Thyroid gland (tissue), 4 donors: ENCODE measurements around the gene L3MBTL2. TPM values are rescaled to one million over a fixed set of nuclear protein-coding genes. Genes with fewer than 3 reads are reported as not detected.

Experiments used
- DNase-seq, 2 donors: peaks; one replicate each; pipeline ENCODE4 v3.0.0-alpha.2; 2019
- H3K27ac ChIP-seq, 3 donors: fragments of 200-600 bp; sonication (generic); 1 replicate in 2 of 3; 2 replicates in 1 of 3; pipeline ENCODE4 v1.5.1; 2016 to 2019; ENCODE audit warnings: mild to moderate bottlenecking in 1 of 3, moderate library complexity in 1 of 3
- H3K27me3 ChIP-seq: fragments of 200-600 bp; sonication (generic); one replicate; pipeline ENCODE4 v1.5.1; 2019
- H3K36me3 ChIP-seq, 2 donors: fragments of 200-600 bp; sonication (generic); one replicate each; pipeline ENCODE4 v1.5.1; 2016 to 2019
- H3K4me1 ChIP-seq, 2 donors: fragments of 200-600 bp; sonication (generic); one replicate each; pipeline ENCODE4 v1.5.1; 2017 to 2019
- H3K4me3 ChIP-seq, 3 donors: fragments of 200-600 bp; sonication (generic); replicated peaks in 1 of 3; 1 replicate in 2 of 3; 2 replicates in 1 of 3; pipeline ENCODE4 v1.5.1; 2016; ENCODE audit warnings: mild to moderate bottlenecking in 1 of 3
- H3K9me3 ChIP-seq: fragments of 200-600 bp; sonication (generic); one replicate; pipeline ENCODE4 v1.5.1; 2017
- POLR2A ChIP-seq, 2 donors: fragments of 450-650 bp; IDR thresholded peaks; one replicate each; pipeline ENCODE4 v1.6.1; 2017; ENCODE audit warnings: antibody characterized with exemption in 2 of 2, mild to moderate bottlenecking in 2 of 2, moderate library complexity in 1 of 2
- whole genome bisulfite sequencing, 2 donors: methylation state at CpG; one replicate each; pipeline ENCODE4 v1.1.5; 2017; 5-methylcytosine and 5-hydroxymethylcytosine counted together
- intact Hi-C: fragments of 100-400 bp; cut with DNase I; formaldehyde crosslinking; loops from one replicate; pipeline ENCODE4 v1.15.1; 2023
- total RNA-seq, 4 donors: library from RNA; depleted of rRNA; stranded (reverse); fragments of >200 nt; gene quantifications; one replicate each; pipeline ENCODE4 v1.2.3, GENCODE V29; 2016
- TF ChIP-seq, protein P1 (sequence below), 6 experiments: fragments of 200-600 bp in 3 of 6; fragments of 450-650 bp in 3 of 6; sonication (generic) in 3 of 6; IDR thresholded peaks; one replicate each; pipeline ENCODE4 v1.5.1; 2016 to 2019; ENCODE audit warnings: antibody characterized with exemption in 6 of 6, mild to moderate bottlenecking in 2 of 6, inconsistent platforms in 1 of 6, moderate library complexity in 1 of 6

The L3MBTL2 gene
- total RNA-seq, 4 donors from 2014 or later: 17.2 to 29.2 (median 20.7) TPM

DNA sequence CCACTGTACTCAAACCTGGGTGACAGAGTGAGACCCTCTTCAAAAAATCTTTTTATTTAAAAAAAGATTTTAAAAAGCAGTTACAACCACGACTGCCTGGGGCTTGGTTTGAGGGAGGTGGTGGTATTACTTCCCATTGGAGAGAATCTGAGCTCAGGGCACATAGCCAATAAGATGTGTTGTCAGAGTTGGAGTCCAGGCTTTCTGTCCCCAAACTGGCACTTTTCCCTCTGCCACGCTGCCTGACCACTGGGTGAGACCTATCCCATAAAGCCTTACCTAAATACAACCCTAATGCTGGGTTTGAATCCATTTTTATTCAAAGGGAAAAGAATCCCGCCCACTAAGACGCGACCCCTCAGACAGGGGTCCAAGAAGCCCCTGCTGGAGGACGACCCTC, 24.1 kb downstream of the L3MBTL2 start:
- no peaks in the 10 kb centered on the region for H3K9me3 ChIP-seq
- intact Hi-C loops: no loop called here
- no peak overlapping the region for H3K27ac ChIP-seq
- H3K4me3 ChIP-seq: no peak overlapping the region
- no peak for DNase-seq
- peaks cover 29 to 35% of the 10 kb centered on the region in 2 donors for H3K36me3 ChIP-seq
- H3K27me3 ChIP-seq: no peaks in the 10 kb centered on the region
- WGBS, 2 donors: 93% methylated on average over 5 to 6 of the region's 6 CpGs
- TF ChIP-seq, protein P1, sequence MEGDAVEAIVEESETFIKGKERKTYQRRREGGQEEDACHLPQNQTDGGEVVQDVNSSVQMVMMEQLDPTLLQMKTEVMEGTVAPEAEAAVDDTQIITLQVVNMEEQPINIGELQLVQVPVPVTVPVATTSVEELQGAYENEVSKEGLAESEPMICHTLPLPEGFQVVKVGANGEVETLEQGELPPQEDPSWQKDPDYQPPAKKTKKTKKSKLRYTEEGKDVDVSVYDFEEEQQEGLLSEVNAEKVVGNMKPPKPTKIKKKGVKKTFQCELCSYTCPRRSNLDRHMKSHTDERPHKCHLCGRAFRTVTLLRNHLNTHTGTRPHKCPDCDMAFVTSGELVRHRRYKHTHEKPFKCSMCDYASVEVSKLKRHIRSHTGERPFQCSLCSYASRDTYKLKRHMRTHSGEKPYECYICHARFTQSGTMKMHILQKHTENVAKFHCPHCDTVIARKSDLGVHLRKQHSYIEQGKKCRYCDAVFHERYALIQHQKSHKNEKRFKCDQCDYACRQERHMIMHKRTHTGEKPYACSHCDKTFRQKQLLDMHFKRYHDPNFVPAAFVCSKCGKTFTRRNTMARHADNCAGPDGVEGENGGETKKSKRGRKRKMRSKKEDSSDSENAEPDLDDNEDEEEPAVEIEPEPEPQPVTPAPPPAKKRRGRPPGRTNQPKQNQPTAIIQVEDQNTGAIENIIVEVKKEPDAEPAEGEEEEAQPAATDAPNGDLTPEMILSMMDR (IDR thresholded peaks at IDR 0.05): no peak
- no peak for TF ChIP-seq POLR2A (IDR thresholded peaks at IDR 0.05)
- H3K4me1 ChIP-seq: no peaks in the 10 kb centered on the region

DNA sequence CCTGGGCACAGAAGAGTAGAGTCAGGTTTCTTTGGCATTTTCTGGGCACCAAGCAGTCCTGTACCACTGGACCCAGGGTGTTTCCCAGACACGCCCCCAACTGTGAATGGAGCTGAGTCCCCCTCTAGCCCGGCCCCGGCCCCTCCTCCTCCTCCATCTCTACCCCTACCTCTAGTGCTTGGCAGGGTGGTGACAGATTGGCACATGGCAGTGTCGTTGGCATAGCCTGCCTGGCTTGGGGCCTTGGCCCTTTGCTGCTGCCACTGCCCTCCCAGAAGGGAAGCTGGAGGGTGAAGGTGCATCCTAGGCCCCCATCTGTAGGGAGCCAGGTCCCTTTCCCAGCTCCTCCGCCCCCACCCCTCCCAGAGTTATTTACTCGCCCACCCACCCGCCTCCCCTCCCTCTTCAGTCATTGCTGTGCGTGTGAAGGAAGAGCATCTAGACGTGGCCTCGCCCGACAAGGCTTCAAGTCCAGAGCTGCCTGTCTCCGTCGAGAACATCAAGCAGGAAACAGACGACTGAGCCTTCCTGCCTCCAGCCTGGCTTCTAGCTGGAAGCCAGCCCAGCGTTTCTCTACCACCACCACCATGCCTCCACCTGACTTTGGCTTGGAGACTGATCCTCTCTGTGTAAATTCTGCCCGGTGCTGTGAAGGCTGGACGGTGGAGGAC, 24.8 kb downstream of the L3MBTL2 start:
- intact Hi-C loops: loop anchor here (10.0 kb wide), 1 partner anchor 305 kb away; no protein-coding TSS in a partner anchor
- no peak overlapping the region for H3K4me3 ChIP-seq
- H3K9me3 ChIP-seq: no peaks in the 10 kb centered on the region
- DNase-seq: no peak
- WGBS, 2 donors: 83 to 88% methylated on average over 10 to 13 of the region's 17 CpGs
- H3K4me1 ChIP-seq: no peaks in the 10 kb centered on the region
- peaks cover 24 to 33% of the 10 kb centered on the region in 2 donors for H3K36me3 ChIP-seq
- TF ChIP-seq, protein P1 (IDR thresholded peaks at IDR 0.05): no peak
- TF ChIP-seq POLR2A (IDR thresholded peaks at IDR 0.05): no peak
- H3K27ac ChIP-seq: peak overlapping the region in 1 of 3 donors; percentile 7
- no peaks in the 10 kb centered on the region for H3K27me3 ChIP-seq

DNA sequence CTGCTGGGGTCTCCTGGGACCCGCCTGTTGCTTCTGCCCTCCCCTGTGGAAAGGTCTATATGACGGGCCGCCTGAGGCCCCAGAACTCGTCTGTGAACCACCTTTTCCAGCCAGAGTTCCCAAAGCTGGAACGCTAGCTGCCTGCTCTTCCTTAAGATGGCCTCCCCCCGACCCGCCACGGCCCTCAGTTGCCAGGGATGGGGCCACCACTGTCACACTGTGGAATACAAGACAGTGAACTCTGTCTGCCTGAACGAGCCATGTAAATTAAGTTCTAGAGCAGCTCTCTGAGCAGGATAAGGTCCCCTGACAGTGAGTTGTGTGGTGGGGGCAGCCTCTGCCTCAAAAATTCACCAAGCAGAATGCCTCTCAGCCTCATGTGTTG, 25.3 kb downstream of the L3MBTL2 start:
- Histone ChIP-seq H3K27ac (peak overlapping the region in 1 of 3 donors; percentile 7), H3K9me3 (no peaks in the 10 kb centered on the region), H3K27me3 (no peaks in the 10 kb centered on the region), H3K4me3 (no peak overlapping the region), H3K36me3 (peaks cover 19 to 28% of the 10 kb centered on the region in 2 donors), H3K4me1 (no peaks in the 10 kb centered on the region)
- no peak for DNase-seq
- TF ChIP-seq, protein P1 (IDR thresholded peaks at IDR 0.05): no peak
- TF ChIP-seq POLR2A (IDR thresholded peaks at IDR 0.05): no peak
- intact Hi-C loops: loop anchor here (10.0 kb wide), 1 partner anchor 306 kb away; no protein-coding TSS in a partner anchor
- 85 to 88% methylated on average over 4 to 9 of the region's 9 CpGs for WGBS, 2 donors

DNA sequence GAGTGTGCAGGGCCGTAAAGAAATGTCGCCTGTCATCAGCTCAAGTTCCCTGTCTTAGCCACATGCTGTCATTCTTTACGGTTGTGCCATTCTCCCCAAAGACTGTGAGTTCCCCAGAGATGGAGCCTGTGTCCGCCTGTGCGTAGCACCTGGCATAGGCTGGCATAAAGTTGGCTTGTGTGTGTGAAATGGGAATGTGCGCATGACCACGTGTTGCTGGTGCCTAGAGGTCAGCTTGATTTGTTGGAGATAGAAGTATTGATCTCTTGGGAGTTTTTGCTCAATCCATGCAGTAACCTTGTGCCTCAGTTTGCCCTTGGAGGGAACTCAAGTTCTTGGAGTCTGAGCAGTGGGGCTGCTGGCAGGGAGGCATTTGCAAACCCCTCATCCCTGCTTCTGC, 26.3 kb downstream of the L3MBTL2 start:
- TF ChIP-seq, protein P1 (IDR thresholded peaks at IDR 0.05): no peak
- TF ChIP-seq POLR2A (IDR thresholded peaks at IDR 0.05): no peak
- no peak overlapping the region for H3K27ac ChIP-seq
- H3K4me1 ChIP-seq: peaks cover 0 to 2% of the 10 kb centered on the region in 2 donors
- peaks cover 11 to 18% of the 10 kb centered on the region in 2 donors for H3K36me3 ChIP-seq
- no peak for DNase-seq
- intact Hi-C loops: loop anchor here (10.0 kb wide), 1 partner anchor 307 kb away; no protein-coding TSS in a partner anchor
- 85 to 92% methylated on average over 7 of the region's 7 CpGs for WGBS, 2 donors
- H3K9me3 ChIP-seq: no peaks in the 10 kb centered on the region
- no peak overlapping the region for H3K4me3 ChIP-seq
- no peaks in the 10 kb centered on the region for H3K27me3 ChIP-seq
